ENCODE results near the gene ROBO1.

Gene ROBO1

GRCh38 chr3:79146024-79146423 lies 621.8 kb downstream of the ROBO1 start:
- no peak for DNase-seq

- DNase-seq = no peak
Measured at GRCh38 chr3:79140708-79141107, 627.1 kb downstream of the ROBO1 start.

- DNase-seq = no peak
Measured at GRCh38 chr3:79139395-79140068, 628.3 kb downstream of the ROBO1 start.

- no peak for DNase-seq
Measured at GRCh38 chr3:79125313-79125984, 642.3 kb downstream of the ROBO1 start.

GRCh38 chr3:79115458-79115857 lies 652.3 kb downstream of the ROBO1 start:
- no peak for DNase-seq

GRCh38 chr3:79113876-79114275 lies 653.9 kb downstream of the ROBO1 start:
- DNase-seq = no peak

GRCh38 chr3:79111375-79112052 lies 656.3 kb downstream of the ROBO1 start:
- DNase-seq = no peak

GRCh38 chr3:79109754-79110153 lies 658.0 kb downstream of the ROBO1 start:
- no peak for DNase-seq

- no peak for DNase-seq
Measured at GRCh38 chr3:79103307-79103706, 664.5 kb downstream of the ROBO1 start.

GRCh38 chr3:79097964-79098660 lies 669.7 kb downstream of the ROBO1 start:
- no peak for DNase-seq

- no peak for DNase-seq
Measured at GRCh38 chr3:79094654-79095053, 673.1 kb downstream of the ROBO1 start.

GRCh38 chr3:79086514-79086913 lies 681.3 kb downstream of the ROBO1 start:
- no peak for DNase-seq

GRCh38 chr3:79085171-79085570 lies 682.6 kb downstream of the ROBO1 start:
- DNase-seq = no peak

- DNase-seq = no peak
Measured at GRCh38 chr3:79081335-79081734, 686.5 kb downstream of the ROBO1 start.

- DNase-seq = no peak
Measured at GRCh38 chr3:79074558-79074957, 693.2 kb downstream of the ROBO1 start.

GRCh38 chr3:79067734-79068133 lies 700.1 kb downstream of the ROBO1 start:
- no peak for DNase-seq

- DNase-seq = no peak
Measured at GRCh38 chr3:79066481-79066880, 701.3 kb downstream of the ROBO1 start.

GRCh38 chr3:79063624-79064023 lies 704.2 kb downstream of the ROBO1 start:
- no peak for DNase-seq

- no peak for DNase-seq
Measured at GRCh38 chr3:79057756-79058155, 710.0 kb downstream of the ROBO1 start.

- no peak for DNase-seq
Measured at GRCh38 chr3:79056498-79056897, 711.3 kb downstream of the ROBO1 start.

- no peak for DNase-seq
Measured at GRCh38 chr3:79052054-79052681, 715.6 kb downstream of the ROBO1 start.

GRCh38 chr3:79047581-79047980 lies 720.2 kb downstream of the ROBO1 start:
- no peak for DNase-seq

GRCh38 chr3:79041621-79042020 lies 726.2 kb downstream of the ROBO1 start:
- no peak for DNase-seq
